HFF-Myc (cell line): ENCODE measurements around the gene SCNN1A.

Experiments used
- DNase-seq: peaks from one replicate; pipeline ENCODE4 v3.0.0-alpha.2; 2011; ENCODE audit warnings: low read depth; ENCODE audit errors: extremely low read depth
- H3K4me3 ChIP-seq: replicated peaks from 2 replicates; pipeline ENCODE4 v1.5.1; 2011; ENCODE audit warnings: low read depth, mild to moderate bottlenecking, control low read depth, low read length
- TF ChIP-seq, protein P1 (sequence below): IDR thresholded peaks from 2 replicates; pipeline ENCODE4 v1.5.1; 2012; ENCODE audit warnings: mild to moderate bottlenecking, low read depth, low read length, control low read depth; ENCODE audit errors: missing control alignments

The SCNN1A gene

GRCh38 chr12:6361834-6362233, 13.5 kb downstream of the SCNN1A start:
- H3K4me3 ChIP-seq, result no peak overlapping the region
- DNase-seq, result no peak
- TF ChIP-seq, protein P1, sequence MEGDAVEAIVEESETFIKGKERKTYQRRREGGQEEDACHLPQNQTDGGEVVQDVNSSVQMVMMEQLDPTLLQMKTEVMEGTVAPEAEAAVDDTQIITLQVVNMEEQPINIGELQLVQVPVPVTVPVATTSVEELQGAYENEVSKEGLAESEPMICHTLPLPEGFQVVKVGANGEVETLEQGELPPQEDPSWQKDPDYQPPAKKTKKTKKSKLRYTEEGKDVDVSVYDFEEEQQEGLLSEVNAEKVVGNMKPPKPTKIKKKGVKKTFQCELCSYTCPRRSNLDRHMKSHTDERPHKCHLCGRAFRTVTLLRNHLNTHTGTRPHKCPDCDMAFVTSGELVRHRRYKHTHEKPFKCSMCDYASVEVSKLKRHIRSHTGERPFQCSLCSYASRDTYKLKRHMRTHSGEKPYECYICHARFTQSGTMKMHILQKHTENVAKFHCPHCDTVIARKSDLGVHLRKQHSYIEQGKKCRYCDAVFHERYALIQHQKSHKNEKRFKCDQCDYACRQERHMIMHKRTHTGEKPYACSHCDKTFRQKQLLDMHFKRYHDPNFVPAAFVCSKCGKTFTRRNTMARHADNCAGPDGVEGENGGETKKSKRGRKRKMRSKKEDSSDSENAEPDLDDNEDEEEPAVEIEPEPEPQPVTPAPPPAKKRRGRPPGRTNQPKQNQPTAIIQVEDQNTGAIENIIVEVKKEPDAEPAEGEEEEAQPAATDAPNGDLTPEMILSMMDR, result no peak

GRCh38 chr12:6360578-6361490, 14.5 kb downstream of the SCNN1A start:
- TF ChIP-seq, protein P1, result no peak
- DNase-seq, result no peak
- no peak overlapping the region for H3K4me3 ChIP-seq

GRCh38 chr12:6360080-6360571, 15.2 kb downstream of the SCNN1A start:
- TF ChIP-seq, protein P1, result no peak
- no peak overlapping the region for H3K4me3 ChIP-seq
- DNase-seq, result no peak

DNA sequence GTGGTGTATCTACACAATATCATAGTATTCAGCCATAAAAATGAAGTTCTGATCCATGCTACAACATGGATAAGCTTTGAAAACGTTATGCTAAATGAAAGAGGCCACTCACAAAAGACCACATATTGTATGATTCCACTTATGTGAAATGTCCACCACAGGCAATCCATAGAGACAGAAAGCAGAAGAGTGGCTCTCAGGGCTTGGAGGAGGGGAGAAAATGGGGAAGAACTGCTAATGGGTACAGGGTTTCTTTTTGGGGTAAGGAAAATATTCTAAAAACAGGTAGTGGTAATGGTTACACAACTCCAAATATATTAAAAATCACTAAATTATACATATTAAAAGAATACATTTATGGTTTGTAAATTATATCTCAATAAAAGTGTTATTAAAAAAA, 16.5 kb downstream of the SCNN1A start:
- H3K4me3 ChIP-seq, result no peak overlapping the region
- TF ChIP-seq, protein P1, result no peak
- DNase-seq, result no peak

GRCh38 chr12:6356374-6356820, 19.0 kb downstream of the SCNN1A start:
- DNase-seq, result no peak
- no peak overlapping the region for H3K4me3 ChIP-seq
- TF ChIP-seq, protein P1, result no peak

- no peak for DNase-seq
- no peak overlapping the region for H3K4me3 ChIP-seq
Measured at GRCh38 chr12:6355491-6356373, 19.6 kb downstream of the SCNN1A start.

More at GRCh38 chr12:6355491-6356373, 19.6 kb downstream of the SCNN1A start:
- TF ChIP-seq, protein P1, result no peak
